ENCODE data around the gene SLC22A5. TPM values are rescaled to one million over a fixed set of nuclear protein-coding genes. Genes with fewer than 3 reads are reported as not detected.

SLC22A5 gene
- total RNA-seq, 4 donors from 2014 or later, result 13.2 to 25.4 (median 15.7) TPM

- WGBS, 2 donors, result 73 to 77% methylated on average over 7 of the region's 7 CpGs
- no peak overlapping the region for H3K4me3 ChIP-seq (ENCODE audit: low read depth, poor library complexity, severe bottlenecking)
- intact Hi-C loops (cut with DNase I; ENCODE audit: low total_unique reads), result no loop called here
- DNase-seq (ENCODE audit: low spot score in 2 of 2), result no peak
- TF ChIP-seq CTCF (IDR thresholded peaks at IDR 0.05) (no peak), POLR2A (IDR thresholded peaks at IDR 0.05) (no peak)
These were observed 56.5 kb downstream of the SLC22A5 start for GRCh38 chr5:132425975-132426524.

- TF ChIP-seq POLR2A (IDR thresholded peaks at IDR 0.05) (no peak), CTCF (IDR thresholded peaks at IDR 0.05) (no peak)
- intact Hi-C loops (cut with DNase I; ENCODE audit: low total_unique reads), result no loop called here
- peak; percentile 73 to 95 for DNase-seq (ENCODE audit: low spot score in 2 of 2)
- no peak overlapping the region for H3K4me3 ChIP-seq (ENCODE audit: low read depth, poor library complexity, severe bottlenecking)
- 58 to 65% methylated on average over 5 to 6 of the region's 8 CpGs for WGBS, 2 donors
These were observed 57.1 kb downstream of the SLC22A5 start for GRCh38 chr5:132426525-132427138.

- peak in 1 of 2 donors; percentile 85 for DNase-seq (ENCODE audit: low spot score in 2 of 2)
- intact Hi-C loops (cut with DNase I; ENCODE audit: low total_unique reads), result no loop called here
- 41 to 44% methylated on average over 6 of the region's 6 CpGs for WGBS, 2 donors
These were observed 58.0 kb downstream of the SLC22A5 start for GRCh38 chr5:132427281-132428146.

GRCh38 chr5:132428147-132428482, 58.6 kb downstream of the SLC22A5 start:
- no peak for DNase-seq (ENCODE audit: low spot score in 2 of 2)
- TF ChIP-seq CTCF (IDR thresholded peaks at IDR 0.05) (no peak), POLR2A (IDR thresholded peaks at IDR 0.05) (no peak)
- intact Hi-C loops (cut with DNase I; ENCODE audit: low total_unique reads), result no loop called here
- no peak overlapping the region for H3K4me3 ChIP-seq (ENCODE audit: low read depth, poor library complexity, severe bottlenecking)

More at GRCh38 chr5:132427281-132428146, 58.0 kb downstream of the SLC22A5 start:
- TF ChIP-seq CTCF (IDR thresholded peaks at IDR 0.05), result no peak
- TF ChIP-seq POLR2A (IDR thresholded peaks at IDR 0.05), result no peak
- no peak overlapping the region for H3K4me3 ChIP-seq (ENCODE audit: low read depth, poor library complexity, severe bottlenecking)

GRCh38 chr5:132428484-132429462, 59.3 kb downstream of the SLC22A5 start:
- no peak overlapping the region for H3K4me3 ChIP-seq (ENCODE audit: low read depth, poor library complexity, severe bottlenecking)
- intact Hi-C loops (cut with DNase I; ENCODE audit: low total_unique reads), result no loop called here
- peak in 1 of 2 donors; percentile 71 for DNase-seq (ENCODE audit: low spot score in 2 of 2)
- WGBS, 2 donors, result 89 to 93% methylated on average over 9 of the region's 9 CpGs
- TF ChIP-seq CTCF (IDR thresholded peaks at IDR 0.05) (no peak), POLR2A (IDR thresholded peaks at IDR 0.05) (no peak)
